ENCODE data around the gene ACVR1B.

Gene ACVR1B

DNA sequence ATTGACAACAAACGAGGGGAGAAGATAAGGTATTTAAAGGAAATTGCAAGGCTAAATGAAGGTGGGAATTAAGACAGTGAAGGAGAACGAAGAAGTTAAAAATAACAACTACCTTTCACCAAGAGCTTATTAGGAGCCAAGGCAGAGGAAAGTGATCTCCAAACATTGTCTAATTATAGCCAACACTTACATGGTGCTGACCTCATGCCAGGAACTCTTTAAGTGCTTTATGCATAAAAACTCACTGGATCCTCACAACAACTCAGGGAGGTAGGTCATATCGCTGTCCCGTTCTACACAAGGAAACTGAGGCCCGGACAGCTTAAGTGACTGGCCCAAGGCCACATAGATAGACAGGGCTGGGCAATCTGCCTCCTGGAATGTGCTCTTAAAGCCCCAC is 74.8 kb downstream of the ACVR1B start:
- DNase-seq, result no peak

DNA sequence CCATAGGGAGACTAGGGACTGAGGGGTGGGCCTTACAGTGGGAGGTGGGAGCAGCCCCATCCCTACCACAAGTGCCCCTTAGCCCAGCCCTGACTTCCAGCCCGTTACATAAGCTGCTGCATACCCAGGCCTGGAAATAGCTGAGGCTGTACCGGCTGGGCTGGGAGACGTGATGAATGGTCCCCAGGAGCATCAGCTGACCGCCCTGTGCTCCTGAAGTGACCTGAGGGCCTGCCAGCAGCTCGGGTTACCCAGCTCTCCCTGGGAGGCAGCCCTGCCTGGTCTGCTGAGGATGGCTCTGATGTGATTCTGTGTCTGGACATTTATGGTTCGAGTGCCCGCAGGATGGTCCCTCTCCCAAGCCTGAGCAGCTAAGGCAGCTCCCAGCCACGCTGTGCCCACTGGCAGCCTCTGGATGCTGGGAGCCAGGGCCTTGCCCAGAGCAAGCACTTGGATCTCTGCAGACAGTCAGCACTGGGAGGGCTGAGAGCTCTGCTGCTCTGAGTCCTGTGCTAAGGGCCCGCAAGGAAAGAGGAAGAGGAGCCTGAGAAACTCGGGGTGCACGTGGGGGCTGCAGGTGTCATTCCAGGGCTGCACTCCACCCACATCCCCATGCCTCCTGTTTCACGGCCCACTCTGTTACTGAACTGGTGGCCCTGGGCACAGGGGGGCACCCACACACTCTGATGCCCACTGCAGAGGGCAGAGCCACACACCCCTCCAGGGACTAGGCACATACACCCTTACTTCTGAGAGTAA is 75.8 kb downstream of the ACVR1B start:
- no peak for DNase-seq

DNA sequence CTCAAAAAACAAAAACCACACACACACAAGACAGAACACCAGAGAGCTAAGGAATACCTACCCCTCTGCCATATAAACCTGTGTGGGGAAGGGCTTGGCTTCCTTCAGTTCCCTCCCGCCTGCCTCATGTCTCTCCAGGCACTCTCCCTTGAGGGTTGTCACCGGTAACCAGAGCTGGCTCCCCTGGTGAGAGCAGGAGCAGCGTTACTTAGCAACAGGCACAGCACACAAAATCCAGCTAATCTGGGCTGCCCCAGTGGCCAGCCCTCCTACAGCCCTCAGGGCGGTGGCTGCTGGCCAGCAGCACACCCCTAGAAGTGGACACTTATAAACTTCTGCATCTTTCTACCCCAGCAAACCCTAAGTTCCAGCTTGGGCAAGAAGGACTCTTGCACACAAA is 78.2 kb downstream of the ACVR1B start:
- no peak for DNase-seq

DNA sequence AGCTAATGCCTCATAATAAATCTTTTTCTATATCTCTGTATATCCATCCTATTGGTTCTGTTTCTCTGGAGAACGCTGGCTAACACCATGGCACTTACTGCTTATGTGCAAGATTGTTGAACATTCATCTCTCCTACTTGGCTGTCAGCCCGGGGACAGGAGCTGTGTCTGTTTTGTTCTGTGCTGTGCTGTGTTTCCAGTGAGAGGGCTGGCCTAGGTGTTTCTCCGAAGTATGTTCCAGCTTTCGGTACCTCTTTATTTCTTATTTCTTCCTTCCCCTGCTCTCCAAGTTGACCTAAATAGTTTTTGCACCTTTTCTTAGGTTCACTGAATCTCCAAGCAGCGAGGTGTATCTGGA is 80.9 kb downstream of the ACVR1B start:
- DNase-seq, result no peak

DNA sequence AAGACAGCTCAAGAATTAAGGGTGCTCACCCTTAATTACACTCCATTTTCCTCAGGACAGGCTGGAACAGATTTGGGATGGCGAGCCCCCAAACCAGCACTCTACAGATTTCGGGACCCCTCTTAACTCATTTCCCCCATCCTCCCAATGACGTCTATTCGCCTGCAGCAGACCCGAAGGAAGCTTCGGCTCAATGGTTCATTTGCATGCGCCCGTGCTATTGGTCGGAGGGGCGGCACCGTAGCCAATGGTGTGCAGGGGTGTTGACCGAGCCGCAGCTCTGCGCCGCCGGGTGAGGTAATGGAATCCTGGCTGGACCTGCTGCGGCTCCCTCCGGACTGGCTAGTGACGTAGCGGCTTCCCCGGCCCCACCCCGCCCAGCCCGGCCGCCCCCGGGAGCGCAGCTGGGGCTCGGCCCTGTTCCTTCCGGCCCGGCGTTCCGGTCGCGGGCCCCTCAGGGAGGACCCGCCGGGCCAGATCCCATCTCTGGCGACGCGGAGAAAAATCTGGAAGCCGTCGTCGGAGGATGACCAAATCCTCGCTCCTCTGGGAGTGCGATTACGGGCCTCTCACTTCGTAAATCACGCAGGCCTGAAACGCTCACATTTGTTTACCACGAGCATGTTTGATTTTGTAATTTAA is 81.4 kb downstream of the ACVR1B start:
- DNase-seq, result peak; percentile 86

DNA sequence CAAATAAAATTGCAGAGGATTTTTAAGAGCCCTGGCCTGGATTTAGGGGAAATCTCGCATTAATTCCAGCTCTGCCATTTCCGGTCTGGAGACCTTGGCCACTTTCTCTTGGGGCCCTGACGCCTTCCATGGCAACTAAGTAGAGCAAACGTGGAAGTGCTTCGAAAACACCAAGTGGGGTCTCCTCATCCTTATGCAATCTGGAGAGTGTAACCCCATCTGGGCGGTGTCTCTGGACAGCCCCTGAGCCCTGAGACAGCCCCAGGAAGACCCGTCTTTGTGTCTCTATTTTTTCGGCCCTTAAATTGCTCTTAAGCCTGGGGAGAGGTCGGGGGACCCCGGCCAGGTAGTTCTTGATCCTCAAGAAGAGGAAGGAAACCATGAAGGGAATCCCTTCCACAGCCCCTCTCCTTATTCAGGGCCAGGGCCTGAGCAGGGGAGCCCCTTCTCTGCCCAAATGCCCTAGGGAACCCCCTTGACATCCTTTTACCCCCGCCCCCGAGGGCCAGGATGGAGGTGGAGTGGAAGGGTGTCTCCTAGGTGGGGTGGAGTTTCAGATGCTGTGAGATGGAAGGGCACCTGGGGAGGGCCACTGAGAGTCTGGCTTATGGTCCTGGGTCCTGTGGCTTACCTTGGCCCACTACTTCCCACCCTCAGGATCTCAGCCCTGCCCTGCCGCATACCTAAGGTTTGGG is 82.1 kb downstream of the ACVR1B start:
- DNase-seq, result no peak

DNA sequence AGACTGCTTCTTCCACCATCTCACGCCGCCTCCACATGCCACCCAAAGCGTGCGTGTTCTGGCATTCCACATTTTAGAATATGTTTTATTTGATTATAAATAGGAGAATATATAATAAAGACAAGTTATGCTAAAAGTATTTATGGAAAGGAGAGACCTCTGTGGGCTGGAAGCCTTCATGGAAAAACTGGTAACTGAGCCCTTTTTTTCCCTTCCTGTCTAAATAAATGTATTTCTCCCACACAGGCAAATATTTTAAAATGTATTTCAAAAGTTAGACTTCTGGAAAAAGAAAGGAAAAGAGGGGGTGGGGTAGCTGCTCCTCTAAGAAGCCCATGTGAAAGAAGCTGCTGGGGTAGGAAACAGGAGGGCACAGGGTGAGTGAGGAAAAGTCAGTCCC is 83.7 kb downstream of the ACVR1B start:
- no peak for DNase-seq

DNA sequence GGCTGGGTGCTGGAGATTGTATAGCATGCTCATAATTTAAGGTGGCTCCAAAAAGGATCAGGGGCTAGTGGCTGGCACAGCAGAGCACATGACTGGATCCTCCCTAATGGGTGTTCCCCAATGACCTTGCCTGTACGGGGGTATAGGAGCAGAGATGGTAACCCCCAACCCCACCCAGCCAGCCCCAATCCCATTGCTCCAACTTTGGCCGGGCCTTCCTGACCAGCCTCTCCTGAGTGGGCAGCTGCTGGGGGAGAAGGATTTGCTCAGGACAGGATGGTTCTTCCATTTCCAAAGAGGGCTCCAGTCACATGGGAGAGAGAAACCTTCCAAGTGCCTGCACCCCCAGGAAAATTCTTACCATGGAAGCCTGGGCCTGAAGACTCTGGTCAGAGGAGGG is 84.4 kb downstream of the ACVR1B start:
- DNase-seq, result no peak

DNA sequence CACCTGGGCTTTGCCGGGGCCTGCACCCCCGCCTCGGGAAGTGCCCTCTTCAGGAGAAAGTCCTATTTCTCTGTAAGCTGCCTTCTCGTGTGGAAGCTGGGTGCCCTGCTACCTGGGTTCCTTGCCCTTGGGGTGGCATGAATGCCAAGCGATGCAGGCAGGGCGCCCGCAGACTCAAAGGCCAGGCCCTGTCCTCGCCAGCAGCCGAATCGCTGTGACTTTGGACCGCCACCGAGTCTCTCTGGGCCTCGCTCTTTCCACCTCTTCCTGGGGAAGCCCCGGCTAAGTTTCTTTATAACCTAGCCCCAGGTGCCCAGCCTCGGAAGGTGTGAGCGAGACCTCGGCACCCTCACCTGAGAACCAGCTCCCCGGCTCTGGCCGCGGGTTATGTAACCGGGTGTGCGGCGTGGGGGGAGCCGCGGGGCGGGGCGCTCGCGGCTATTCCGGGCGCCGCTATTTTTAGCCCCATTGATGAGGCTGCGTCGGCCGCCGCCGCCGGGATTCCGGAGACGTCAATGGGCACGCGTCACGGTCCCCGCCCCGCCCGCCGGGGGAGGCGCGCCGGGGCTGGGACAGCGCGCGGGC is 85.2 kb downstream of the ACVR1B start:
- DNase-seq, result peak; percentile 74

DNA sequence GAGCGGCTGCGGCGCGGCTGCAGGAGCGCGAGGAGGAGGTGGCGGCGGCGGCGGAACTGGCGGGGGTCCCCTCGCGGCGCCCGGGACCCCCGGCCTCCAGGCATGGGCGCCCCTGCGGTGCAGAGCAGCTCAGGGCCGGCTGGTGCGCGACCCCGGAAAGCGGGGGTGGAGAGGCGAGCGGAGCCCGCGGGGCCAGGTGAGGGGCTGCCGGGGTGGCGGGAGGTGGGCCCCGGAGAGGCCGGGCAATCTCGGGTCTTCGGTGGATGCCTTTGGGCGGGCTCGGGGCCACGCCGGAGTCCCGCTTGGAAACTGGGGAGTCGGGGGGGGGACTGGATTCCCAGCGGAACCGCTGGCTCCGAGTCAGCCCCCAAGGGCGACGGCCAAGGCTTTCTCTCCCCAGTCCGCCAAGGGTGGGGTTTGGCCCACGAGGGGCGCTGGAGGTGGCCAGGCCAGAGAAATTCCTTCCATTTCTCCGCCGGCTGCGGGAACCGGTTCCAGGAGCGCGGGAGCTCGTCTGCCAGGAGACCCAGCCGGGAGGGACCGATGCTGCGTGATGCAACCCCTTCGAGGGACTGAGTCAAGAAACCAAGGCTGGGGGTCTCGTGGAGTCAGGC is 85.9 kb downstream of the ACVR1B start:
- DNase-seq, result no peak

DNA sequence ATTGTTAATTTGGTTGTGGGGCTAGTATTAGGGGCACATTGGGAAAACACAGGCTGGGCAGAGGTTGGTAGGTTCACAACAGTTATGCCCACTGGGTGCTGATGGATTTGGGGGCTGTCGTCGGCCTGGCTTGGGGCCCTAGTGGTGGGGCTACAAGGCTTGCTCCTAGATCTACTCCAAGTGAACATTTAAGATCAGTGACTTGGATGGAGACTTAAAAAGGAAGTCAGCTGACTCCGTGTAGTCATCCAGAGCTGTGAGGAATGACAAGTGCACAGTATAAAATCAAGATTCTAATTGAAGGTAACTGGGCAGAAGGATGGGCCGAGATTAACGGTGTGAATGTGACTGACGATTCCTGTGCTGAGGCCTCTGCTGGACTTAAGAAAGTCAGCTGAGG is 86.9 kb downstream of the ACVR1B start:
- no peak for DNase-seq

DNA sequence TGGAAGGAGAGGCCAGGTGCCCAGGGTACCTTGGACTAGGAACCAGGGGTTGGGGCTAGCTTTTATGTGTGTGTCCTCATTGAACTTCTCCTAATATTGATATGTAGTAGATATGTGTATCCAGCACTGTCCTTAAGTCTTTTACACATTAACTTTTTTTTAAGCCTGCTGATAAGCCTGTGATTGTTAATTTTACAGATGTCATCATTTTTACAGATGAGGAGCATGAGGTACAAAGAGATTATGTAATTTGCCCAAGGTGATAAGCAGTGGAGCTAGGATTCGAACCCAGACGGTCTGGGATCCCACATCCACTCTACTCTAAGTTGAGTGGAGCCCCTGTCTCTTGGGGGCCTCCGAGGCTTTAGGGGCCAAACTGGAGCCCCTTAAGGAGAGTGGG is 89.5 kb downstream of the ACVR1B start:
- DNase-seq, result no peak

DNA sequence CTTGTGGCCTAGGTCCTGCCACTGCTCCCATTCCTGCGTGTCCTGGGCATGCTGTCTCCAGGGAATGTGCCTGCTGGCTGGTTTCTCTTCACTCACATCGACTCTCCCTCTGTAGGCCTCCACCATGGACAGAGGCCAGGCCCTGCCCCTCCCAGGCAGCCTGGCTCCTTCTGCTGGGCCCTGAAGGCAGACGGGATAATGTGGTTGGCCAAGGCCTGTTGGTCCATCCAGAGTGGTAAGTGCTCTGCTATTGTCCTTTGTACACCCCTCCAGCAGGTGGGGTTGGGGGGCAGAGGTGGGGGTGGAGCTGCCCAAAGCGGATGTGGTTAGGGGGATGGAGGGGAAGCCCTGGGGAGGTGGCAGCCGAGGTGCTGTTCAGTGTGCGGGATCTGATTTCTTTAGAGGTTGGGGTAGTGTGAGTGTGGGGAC is 90.2 kb downstream of the ACVR1B start:
- DNase-seq, result no peak

DNA sequence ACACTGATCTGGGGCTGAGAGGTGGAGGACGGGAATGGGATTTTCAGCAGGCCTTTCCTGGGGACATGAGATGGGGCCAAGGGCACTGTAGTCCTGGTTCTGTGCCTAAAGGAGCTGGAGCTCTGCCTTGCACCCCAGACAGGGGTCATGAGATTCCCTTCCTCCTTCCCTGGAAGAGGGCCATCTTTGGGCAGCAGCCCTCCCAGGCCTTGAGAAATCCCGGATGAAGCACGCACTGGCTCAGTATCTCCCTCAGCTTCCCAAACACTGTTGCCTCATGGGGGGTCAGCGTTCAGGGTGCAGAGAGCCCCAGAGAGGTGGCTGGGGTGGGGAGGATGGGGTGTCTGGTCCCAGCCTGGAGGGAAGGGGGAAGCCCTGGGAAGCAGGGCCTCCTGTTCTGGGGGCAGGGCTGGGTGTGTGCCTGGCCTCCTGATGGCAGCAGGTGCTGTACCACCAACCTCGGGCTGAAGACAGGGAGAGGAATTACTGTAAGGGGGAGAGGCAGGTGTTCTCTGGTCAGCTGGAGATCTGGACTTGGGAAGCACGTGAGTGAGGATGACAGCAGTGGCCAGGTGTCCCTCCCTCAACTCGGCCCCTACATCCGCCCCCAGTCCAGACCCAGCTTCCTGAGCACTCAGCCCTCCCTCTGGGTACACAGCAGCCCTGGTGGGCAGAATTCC is 91.3 kb downstream of the ACVR1B start:
- DNase-seq, result no peak

DNA sequence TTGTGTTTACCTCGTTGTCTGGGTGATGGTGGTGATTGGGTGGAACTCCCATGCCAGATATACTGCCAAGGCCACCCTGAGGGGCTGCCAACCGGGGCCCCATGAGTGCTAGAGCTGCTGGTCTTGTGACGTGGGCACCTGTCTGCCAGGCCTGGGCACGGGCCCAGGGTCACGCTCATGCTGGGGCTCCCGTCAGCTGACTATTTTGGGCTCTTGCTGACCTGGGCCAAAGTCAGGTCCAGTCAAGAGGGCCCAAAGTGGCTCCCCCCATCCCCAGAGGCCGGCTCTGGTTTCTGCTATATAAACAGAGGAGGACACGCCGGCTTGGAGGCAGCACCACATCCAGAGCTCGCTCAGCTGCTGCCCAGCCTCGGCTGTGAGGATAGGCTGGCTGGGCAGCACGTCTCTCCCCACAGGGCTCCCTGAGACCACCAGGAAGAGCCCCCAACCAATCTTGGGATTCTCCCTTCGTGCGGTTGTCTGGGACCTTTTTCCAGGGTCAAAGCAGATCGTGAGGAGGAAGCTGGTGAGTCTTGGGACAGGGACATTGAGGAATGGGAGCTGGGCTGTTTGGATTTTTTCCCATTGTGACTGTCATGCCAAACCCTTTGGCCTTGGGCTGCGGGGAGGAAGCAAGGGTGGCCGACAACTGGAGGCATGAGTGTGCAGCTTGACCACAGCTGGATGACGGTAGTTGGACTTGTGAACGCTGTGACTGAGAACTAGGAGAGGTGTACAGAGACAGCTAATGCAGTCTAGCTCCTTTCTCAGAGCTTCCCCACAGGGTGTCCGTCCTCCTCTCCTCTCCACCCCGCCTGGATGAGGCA is 92.1 kb downstream of the ACVR1B start:
- no peak for DNase-seq

DNA sequence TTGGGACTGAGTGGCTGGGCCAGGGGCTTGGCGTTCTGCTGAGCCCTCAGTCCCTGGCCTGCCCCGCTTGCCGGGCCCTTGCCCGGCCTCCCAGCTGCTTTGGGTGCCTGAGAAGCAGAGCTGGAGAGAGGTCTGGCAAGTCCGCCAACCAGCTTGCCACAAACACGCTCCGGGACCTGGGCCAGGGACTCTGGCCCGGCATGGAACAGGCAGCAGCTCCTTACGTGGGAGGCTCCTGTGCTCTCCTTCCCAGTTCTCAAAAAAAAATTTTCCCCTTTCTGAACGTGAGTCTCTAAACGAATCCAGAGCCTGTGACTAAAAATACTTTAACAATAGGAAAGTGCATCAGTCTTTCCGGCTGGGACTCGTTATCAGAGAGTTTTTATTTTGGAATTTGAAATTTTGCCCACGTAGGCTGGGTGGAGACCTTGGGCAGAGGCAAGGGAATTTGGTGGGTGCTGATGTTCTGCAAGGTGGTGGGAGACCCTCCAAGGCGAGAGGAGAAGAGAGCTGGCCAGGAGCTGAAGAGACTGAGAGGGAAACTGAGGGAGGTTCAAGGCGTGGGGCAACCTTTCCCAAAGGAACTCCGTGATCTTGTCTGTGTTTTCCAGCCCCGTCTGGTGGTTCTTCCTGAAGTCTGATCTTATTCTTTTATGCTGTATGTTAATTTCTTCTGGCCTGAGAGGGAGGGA is 92.9 kb downstream of the ACVR1B start:
- no peak for DNase-seq

DNA sequence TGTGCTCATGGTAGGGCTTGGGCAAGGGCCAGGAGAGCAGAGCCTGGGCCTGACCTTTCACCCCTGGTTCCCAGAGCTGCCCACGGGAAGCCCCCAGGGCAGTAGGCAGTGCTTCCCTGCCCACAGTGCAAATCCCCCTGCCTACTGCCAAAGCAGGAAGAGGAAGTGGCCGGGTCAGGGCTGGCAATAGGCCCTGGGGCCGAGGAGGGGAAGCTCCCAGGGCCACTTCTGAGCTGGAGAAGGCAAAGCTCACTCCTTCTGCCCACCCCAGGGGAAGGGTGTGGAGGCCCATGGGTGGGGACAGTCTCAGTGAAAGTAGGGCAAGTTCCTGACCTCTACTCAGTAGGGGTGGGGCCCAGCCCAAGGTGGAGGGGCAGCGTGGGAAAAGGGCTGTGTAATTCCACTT is 94.3 kb downstream of the ACVR1B start:
- DNase-seq, result no peak

Measured in stimulated activated CD4-positive, alpha-beta T cell treated with anti-CD3 and anti-CD28 coated beads, Interleukin-12 subunit alpha, Interleukin-12 subunit beta, amount 100 ng/mL, for 4 hours (primary cell).